Type B pancreatic cell (in vitro differentiated cells): ENCODE data around the gene CPNE1. TPM values are rescaled to one million over a fixed set of nuclear protein-coding genes. Genes with fewer than 3 reads are reported as not detected.
"Not testable (repeated sequence)": the region's sequence is repeated elsewhere in the genome, so short reads cannot be mapped to it uniquely, and the experiment has no call there.

Experiments used
- DNase-seq: peaks from one replicate; pipeline ENCODE4 v3.0.0; 2021; ENCODE audit warnings: mixed read lengths; ENCODE audit not compliant: unreplicated experiment; ENCODE audit errors: extremely low spot score
- H3K27ac Mint-ChIP-seq: 2 replicates; pipeline ENCODE4 v1.8.0; 2021; ENCODE audit warnings: mild to moderate bottlenecking, mixed read lengths
- H3K27me3 Mint-ChIP-seq: 2 replicates; pipeline ENCODE4 v1.8.0; 2021; ENCODE audit warnings: mixed read lengths
- H3K36me3 Mint-ChIP-seq: 2 replicates; pipeline ENCODE4 v1.8.0; 2021; ENCODE audit warnings: mixed read lengths
- H3K4me1 Mint-ChIP-seq: one replicate; pipeline ENCODE4 v1.8.0; 2021; ENCODE audit warnings: mixed read lengths; ENCODE audit not compliant: unreplicated experiment
- H3K4me3 Mint-ChIP-seq: 2 replicates; pipeline ENCODE4 v1.8.0; 2021; ENCODE audit warnings: mild to moderate bottlenecking, mixed read lengths
- H3K9me3 Mint-ChIP-seq: 2 replicates; pipeline ENCODE4 v1.8.0; 2021; ENCODE audit warnings: mixed read lengths
- total RNA-seq: library from RNA; stranded (reverse); gene quantifications from 2 replicates; pipeline ENCODE4 v1.2.1, GENCODE V29; 2021; ENCODE audit warnings: low replicate concordance
- TF ChIP-seq, protein P1 (sequence below): fragments of 200-600 bp; sonication (generic); conservative IDR thresholded peaks from 2 replicates; pipeline ENCODE4 v1.5.0; 2021; ENCODE audit warnings: antibody characterized with exemption, mild to moderate bottlenecking

The CPNE1 gene
- total RNA-seq, 1 donor from 2014 or later: 192 TPM

DNA sequence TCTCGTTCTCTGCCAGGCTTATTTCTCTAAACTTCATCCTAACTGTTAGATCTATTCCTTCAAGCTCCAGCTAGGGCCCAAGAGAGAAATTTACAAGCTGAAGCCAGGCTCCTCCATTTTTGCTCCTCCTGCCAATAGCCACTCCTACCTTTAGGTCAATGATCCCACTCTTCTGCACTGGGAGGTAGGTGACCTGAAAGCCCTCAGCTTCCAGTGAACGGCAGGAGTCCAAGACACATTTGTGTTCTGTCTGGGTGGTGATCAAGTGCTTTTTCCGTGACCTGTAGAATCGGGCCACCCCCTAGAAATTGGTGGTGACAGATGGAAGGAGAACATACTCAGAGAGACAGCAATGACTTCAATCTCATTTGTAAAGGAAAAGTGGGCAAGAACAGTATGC lies 25.6 kb upstream of the CPNE1 start:
- Mint-ChIP-seq H3K27me3 (no peaks in the 10 kb centered on the region), H3K4me3 (no peak overlapping the region), H3K36me3 (peaks cover 18% of the 10 kb centered on the region), H3K27ac (no peak overlapping the region), H3K4me1 (no peaks in the 10 kb centered on the region), H3K9me3 (no peaks in the 10 kb centered on the region)
- DNase-seq: peak; percentile 34
- TF ChIP-seq, protein P1, sequence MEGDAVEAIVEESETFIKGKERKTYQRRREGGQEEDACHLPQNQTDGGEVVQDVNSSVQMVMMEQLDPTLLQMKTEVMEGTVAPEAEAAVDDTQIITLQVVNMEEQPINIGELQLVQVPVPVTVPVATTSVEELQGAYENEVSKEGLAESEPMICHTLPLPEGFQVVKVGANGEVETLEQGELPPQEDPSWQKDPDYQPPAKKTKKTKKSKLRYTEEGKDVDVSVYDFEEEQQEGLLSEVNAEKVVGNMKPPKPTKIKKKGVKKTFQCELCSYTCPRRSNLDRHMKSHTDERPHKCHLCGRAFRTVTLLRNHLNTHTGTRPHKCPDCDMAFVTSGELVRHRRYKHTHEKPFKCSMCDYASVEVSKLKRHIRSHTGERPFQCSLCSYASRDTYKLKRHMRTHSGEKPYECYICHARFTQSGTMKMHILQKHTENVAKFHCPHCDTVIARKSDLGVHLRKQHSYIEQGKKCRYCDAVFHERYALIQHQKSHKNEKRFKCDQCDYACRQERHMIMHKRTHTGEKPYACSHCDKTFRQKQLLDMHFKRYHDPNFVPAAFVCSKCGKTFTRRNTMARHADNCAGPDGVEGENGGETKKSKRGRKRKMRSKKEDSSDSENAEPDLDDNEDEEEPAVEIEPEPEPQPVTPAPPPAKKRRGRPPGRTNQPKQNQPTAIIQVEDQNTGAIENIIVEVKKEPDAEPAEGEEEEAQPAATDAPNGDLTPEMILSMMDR: no peak

DNA sequence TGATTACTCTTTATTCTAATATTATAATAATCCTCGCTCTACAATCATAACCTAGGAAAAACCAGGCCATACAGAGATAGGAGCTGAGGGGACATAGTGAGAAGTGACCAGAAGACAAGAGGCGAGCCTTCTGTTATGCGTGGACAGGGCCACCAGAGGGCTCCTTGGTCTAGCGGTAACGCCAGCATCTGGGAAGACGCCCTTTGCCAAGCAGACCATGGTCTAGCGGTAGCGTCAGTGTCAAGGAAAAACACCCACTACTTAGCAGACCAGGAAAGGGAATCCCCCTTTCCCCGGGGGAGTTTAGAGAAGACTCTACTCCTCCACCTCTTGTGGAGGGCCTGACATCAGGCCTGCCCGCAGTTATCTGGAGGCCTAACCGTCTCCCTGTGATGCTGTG lies 22.2 kb upstream of the CPNE1 start:
- TF ChIP-seq, protein P1: peak; percentile 42
- H3K27me3 Mint-ChIP-seq, H3K9me3 Mint-ChIP-seq, H3K4me1 Mint-ChIP-seq, H3K27ac Mint-ChIP-seq, H3K4me3 Mint-ChIP-seq: not testable (repeated sequence)
- peak; percentile 51 for DNase-seq
- peaks cover 18% of the 10 kb centered on the region for H3K36me3 Mint-ChIP-seq

DNA sequence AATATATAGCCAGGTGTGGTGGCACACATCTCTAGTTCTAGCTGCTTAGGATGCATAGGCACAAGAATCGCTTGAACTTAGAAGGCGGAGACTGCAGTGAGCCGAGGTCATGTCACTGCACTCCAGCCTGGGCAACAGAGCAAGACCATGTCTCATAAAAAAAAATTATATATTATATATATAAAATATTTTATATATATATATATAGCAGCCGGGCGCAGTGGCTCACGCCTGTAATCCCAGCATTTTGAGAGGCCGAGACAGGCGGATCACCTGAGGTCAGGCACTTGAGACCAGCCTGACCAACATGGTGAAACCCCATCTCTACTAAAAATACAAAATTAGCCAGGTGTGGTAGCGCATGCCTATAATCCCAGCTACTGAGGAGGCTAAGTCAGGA lies 20.7 kb upstream of the CPNE1 start:
- H3K36me3 Mint-ChIP-seq: peaks cover 17% of the 10 kb centered on the region
- not testable (repeated sequence) for H3K27ac Mint-ChIP-seq, H3K9me3 Mint-ChIP-seq, H3K4me3 Mint-ChIP-seq, H3K27me3 Mint-ChIP-seq, H3K4me1 Mint-ChIP-seq
- DNase-seq: peak; percentile 4

DNA sequence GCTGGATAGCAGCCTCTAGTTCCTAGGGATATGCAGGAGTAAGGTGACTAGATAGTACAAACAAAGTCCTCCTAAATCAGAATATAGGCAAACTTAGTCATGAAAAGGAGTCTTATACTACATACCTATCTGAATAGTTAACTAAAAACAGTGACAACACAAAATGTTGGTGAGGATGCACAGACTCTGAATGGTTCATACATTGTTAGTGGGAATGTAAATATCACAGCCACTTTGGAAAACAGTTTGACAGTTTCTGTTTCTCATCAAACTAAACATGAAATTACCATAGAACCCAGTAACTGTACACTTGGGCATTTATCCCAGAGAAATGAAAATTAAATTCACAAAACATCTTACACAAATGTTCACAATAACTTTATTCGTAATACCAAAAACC lies 17.3 kb upstream of the CPNE1 start:
- peaks cover 4% of the 10 kb centered on the region for H3K4me1 Mint-ChIP-seq
- H3K4me3 Mint-ChIP-seq: no peak overlapping the region
- peaks cover 3% of the 10 kb centered on the region for H3K36me3 Mint-ChIP-seq
- no peaks in the 10 kb centered on the region for H3K27me3 Mint-ChIP-seq
- H3K9me3 Mint-ChIP-seq: no peaks in the 10 kb centered on the region
- DNase-seq: no peak
- TF ChIP-seq, protein P1: no peak
- no peak overlapping the region for H3K27ac Mint-ChIP-seq

DNA sequence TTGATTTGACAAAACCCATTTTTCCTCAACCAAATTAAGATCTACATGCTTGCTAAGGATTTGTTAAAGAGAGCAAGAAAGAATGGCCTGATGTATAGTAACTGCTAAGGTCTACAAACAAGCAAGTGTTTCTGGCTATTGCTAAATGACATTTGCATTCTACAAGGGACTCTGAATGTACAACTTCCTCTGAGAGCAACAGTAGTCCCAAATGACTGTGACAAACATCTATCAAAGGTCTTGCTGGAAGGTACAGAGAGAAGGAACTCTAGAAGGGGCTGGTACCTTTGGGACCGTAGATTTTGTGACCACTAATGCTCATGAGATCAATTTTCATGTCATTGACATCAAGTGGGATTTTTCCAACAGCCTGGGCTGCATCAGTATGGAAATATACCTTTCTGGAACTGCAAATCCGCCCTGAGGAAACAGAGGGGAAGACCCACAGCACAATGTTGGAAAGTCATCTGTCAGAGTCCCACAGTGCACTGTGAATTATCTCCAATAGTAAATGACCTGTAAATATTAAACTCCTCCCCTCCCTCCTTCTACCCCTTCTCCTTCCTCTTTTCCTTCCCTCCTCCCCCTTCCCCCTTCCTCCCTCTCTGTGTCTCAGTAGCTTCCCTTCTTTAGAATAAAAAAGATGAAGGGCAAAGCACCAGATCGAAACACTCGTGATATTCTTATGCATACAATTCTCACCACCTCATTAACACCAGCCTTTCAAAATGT lies 15.9 kb upstream of the CPNE1 start:
- Mint-ChIP-seq H3K36me3 (no peaks in the 10 kb centered on the region), H3K9me3 (no peaks in the 10 kb centered on the region), H3K27ac (no peak overlapping the region), H3K4me3 (no peak overlapping the region), H3K27me3 (no peaks in the 10 kb centered on the region), H3K4me1 (peaks cover 4% of the 10 kb centered on the region)
- DNase-seq: peak; percentile 15
- TF ChIP-seq, protein P1: no peak

DNA sequence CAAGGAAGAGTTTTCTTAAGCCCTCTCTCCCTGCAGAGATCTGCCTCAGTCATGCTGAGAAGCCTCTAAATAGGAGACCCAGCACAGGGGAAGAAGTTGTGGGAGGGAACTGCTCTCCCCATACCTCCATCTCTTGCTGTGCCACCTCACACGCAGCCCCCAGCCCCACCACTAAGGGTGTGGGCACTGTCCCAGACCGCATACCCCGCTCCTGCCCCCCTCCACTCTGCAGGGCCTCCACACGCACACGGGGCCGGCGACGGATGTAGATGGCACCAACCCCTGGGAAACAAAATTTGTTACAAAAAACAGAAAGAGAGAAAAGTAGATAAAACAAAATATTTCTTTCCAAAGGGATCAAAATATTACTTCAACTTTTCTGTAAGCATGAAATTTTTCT lies 10.2 kb upstream of the CPNE1 start:
- peak; percentile 36 for DNase-seq
- Mint-ChIP-seq H3K27ac (no peak overlapping the region), H3K4me1 (no peaks in the 10 kb centered on the region), H3K27me3 (no peaks in the 10 kb centered on the region), H3K9me3 (no peaks in the 10 kb centered on the region), H3K36me3 (peaks cover 12% of the 10 kb centered on the region), H3K4me3 (no peak overlapping the region)
- TF ChIP-seq, protein P1: no peak
